Upper lobe of left lung (tissue), 6 donors: ENCODE data around the gene LAMTOR1. TPM values are rescaled to one million over a fixed set of nuclear protein-coding genes. Genes with fewer than 3 reads are reported as not detected.

Source experiments
- ATAC-seq, 2 donors: fragments of 200-7000 bp; cut with Tn5 transposase; one replicate each; pipeline ENCODE4 v1.9.1; 2022; ENCODE audit warnings: mild to moderate bottlenecking in 2 of 2, moderate library complexity in 2 of 2; ENCODE audit not compliant: low FRiP score in 2 of 2
- DNase-seq, 2 donors: peaks; one replicate each; pipeline ENCODE4 v3.0.0-alpha.2; 2019 to 2020
- H3K27ac ChIP-seq, 4 donors: fragments of 200-600 bp; sonication (generic); one replicate each; pipeline ENCODE4 v1.5.1; 2016 to 2019
- H3K27me3 ChIP-seq, 4 donors: fragments of 200-600 bp; sonication (generic); one replicate each; pipeline ENCODE4 v1.5.1; 2017 to 2019
- H3K36me3 ChIP-seq, 4 donors: fragments of 200-600 bp; sonication (generic); one replicate each; pipeline ENCODE4 v1.5.1; 2016 to 2019
- H3K4me1 ChIP-seq, 4 donors: fragments of 200-600 bp; sonication (generic); one replicate each; pipeline ENCODE4 v1.5.1; 2018 to 2019
- H3K4me3 ChIP-seq, 4 donors: fragments of 200-600 bp; sonication (generic); one replicate each; pipeline ENCODE4 v1.5.1; 2017 to 2019; ENCODE audit warnings: mild to moderate bottlenecking in 2 of 4, moderate library complexity in 1 of 4
- H3K9me3 ChIP-seq, 4 donors: fragments of 200-600 bp; sonication (generic); one replicate each; pipeline ENCODE4 v1.5.1; 2018 to 2019
- EP300 ChIP-seq, 4 donors: sonication (generic); formaldehyde crosslinking; IDR thresholded peaks; one replicate each; pipeline ENCODE4 v1.5.1; 2017; ENCODE audit warnings: antibody characterized with exemption in 4 of 4, control low read depth in 2 of 4
- POLR2A ChIP-seq, 4 donors: fragments of 450-650 bp; IDR thresholded peaks; one replicate each; pipeline ENCODE4 v1.5.1; 2016 to 2017; ENCODE audit warnings: antibody characterized with exemption in 4 of 4, mild to moderate bottlenecking in 2 of 4
- POLR2AphosphoS5 ChIP-seq, 2 donors: sonication (generic); formaldehyde crosslinking; IDR thresholded peaks; one replicate each; pipeline ENCODE4 v1.5.1; 2017; ENCODE audit warnings: antibody characterized with exemption in 2 of 2
- WGBS, 2 donors: methylation state at CpG; one replicate each; pipeline ENCODE4 v1.1.5; 2017 to 2018; 5-methylcytosine and 5-hydroxymethylcytosine counted together
- total RNA-seq, 6 donors: library from RNA; depleted of rRNA in 4 of 6; stranded (reverse); fragments of >200 nt in 4 of 6; gene quantifications; one replicate each; pipeline versions ENCODE4 v1.1.0 to v1.2.1, GENCODE V29; 2016 to 2021
- TF ChIP-seq, protein P1 (sequence below), 6 experiments: fragments of 450-650 bp in 4 of 6; fragments of 200-600 bp in 2 of 6; sonication (generic) in 2 of 6; IDR thresholded peaks; one replicate each; pipeline ENCODE4 v1.5.1; 2016 to 2019; ENCODE audit warnings: antibody characterized with exemption in 6 of 6
- donor health status: DM: no; HTN: no; CAD: no; lungs with moderate emphysema.
- donor health status: DM: no; HTN: yes; CAD: no; lungs with severe emphysema.

LAMTOR1 gene
- total RNA-seq, 6 donors from 2014 or later, result 86.0 to 162 (median 114) TPM

DNA sequence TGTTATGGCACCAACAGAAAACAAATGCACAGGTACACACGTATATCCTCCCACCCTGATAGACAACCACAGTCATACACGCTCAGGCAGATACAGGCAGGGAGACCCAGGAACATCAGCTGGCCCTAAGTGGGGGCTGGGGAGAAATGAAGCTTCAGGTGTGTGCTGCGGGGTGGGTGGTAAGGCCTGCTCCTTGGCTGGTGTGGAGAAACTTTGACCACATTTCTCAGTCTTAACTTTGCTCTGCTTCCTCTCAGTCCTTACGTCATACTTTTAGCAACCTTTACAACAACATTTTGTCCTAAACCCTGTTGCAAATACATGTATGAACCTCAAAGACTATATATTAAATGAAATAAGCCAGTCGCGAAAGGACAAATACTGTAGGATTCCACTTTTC is 16.1 kb upstream of the LAMTOR1 start:
- no peak overlapping the region for H3K4me3 ChIP-seq
- H3K9me3 ChIP-seq, result no peaks in the 10 kb centered on the region
- H3K36me3 ChIP-seq, result no peaks in the 10 kb centered on the region
- ATAC-seq (no peak), DNase-seq (no peak)
- 71 to 76% methylated on average over 6 of the region's 6 CpGs for WGBS, 2 donors
- H3K27ac ChIP-seq, result peak overlapping the region; percentile 11 to 69 (median 40)
- TF ChIP-seq, protein P1, sequence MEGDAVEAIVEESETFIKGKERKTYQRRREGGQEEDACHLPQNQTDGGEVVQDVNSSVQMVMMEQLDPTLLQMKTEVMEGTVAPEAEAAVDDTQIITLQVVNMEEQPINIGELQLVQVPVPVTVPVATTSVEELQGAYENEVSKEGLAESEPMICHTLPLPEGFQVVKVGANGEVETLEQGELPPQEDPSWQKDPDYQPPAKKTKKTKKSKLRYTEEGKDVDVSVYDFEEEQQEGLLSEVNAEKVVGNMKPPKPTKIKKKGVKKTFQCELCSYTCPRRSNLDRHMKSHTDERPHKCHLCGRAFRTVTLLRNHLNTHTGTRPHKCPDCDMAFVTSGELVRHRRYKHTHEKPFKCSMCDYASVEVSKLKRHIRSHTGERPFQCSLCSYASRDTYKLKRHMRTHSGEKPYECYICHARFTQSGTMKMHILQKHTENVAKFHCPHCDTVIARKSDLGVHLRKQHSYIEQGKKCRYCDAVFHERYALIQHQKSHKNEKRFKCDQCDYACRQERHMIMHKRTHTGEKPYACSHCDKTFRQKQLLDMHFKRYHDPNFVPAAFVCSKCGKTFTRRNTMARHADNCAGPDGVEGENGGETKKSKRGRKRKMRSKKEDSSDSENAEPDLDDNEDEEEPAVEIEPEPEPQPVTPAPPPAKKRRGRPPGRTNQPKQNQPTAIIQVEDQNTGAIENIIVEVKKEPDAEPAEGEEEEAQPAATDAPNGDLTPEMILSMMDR (IDR thresholded peaks at IDR 0.05), result no peak
- TF ChIP-seq EP300 (IDR thresholded peaks at IDR 0.05) (no peak), POLR2AphosphoS5 (IDR thresholded peaks at IDR 0.05) (no peak), POLR2A (IDR thresholded peaks at IDR 0.05) (no peak)
- no peaks in the 10 kb centered on the region for H3K4me1 ChIP-seq
- no peaks in the 10 kb centered on the region for H3K27me3 ChIP-seq

DNA sequence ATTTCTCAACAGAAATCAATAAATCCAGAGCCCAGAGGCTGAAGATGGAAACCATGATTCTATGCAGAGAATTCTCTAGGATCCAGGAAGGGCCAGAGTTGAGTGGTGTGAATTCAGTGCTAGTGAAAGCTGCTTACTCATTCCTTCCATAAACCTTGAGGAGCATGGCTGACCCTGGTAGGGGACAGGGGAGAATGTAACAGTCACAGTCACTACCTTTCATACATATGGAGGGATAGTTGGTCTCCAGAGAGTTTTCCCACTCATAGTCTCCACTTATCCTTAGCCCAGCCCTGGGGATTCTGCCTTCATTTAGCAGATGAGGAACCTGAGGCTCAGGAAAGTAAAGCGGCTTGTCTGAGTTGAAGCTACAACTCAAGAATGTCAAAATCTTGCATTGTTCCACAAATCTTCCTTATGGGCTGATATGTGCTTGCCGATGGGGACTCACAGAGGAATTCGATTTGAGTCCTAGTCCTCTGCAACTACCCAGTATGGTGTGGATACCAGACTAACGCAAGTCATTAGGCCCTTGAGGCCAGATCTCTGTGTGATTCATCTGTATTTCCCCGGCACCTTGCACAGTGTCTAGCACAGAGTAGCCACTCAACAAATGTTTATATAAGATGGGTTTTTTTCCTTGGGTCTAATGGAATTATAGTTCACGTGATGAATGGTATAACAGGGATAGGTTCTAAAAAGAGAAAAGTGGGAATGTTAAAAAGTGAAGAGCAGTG is 13.1 kb upstream of the LAMTOR1 start:
- DNase-seq (no peak), ATAC-seq (no peak)
- Histone ChIP-seq H3K4me1 (peaks cover 7 to 11% (median 11%) of the 10 kb centered on the region in 4 donors), H3K4me3 (no peak overlapping the region), H3K27ac (no peak overlapping the region), H3K9me3 (no peaks in the 10 kb centered on the region), H3K36me3 (no peaks in the 10 kb centered on the region), H3K27me3 (no peaks in the 10 kb centered on the region)
- TF ChIP-seq POLR2A (IDR thresholded peaks at IDR 0.05) (no peak), EP300 (IDR thresholded peaks at IDR 0.05) (no peak), POLR2AphosphoS5 (IDR thresholded peaks at IDR 0.05) (no peak)
- TF ChIP-seq, protein P1 (IDR thresholded peaks at IDR 0.05), result no peak
- WGBS, 2 donors, result 91 to 94% methylated on average over 6 of the region's 6 CpGs

DNA sequence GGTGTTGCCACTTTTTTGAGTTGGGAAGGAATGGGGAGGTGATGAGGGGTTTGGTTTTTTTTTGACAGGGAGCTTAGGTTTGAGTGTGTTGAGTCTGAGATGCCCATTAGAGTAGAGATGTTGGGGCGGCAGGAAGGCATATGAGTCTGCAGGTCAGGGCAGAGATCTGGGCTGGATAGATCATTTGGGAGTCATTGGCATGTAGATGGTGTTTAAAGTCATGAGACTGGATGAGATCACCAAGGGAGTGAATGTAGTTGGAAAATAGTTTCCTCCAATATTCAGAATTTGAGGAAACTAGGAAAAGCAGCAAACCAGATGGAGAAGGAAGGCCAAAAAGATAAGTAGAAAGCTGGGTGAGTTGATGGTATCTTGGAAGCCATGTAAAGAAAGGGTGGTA is 11.5 kb upstream of the LAMTOR1 start:
- Histone ChIP-seq H3K36me3 (peaks cover 0 to 7% (median 2%) of the 10 kb centered on the region in 4 donors), H3K27ac (no peak overlapping the region), H3K27me3 (no peaks in the 10 kb centered on the region), H3K9me3 (no peaks in the 10 kb centered on the region), H3K4me1 (peaks cover 10 to 13% (median 12%) of the 10 kb centered on the region in 4 donors), H3K4me3 (no peak overlapping the region)
- TF ChIP-seq, protein P1 (IDR thresholded peaks at IDR 0.05), result no peak
- TF ChIP-seq POLR2A (IDR thresholded peaks at IDR 0.05) (no peak), POLR2AphosphoS5 (IDR thresholded peaks at IDR 0.05) (no peak), EP300 (IDR thresholded peaks at IDR 0.05) (no peak)
- ATAC-seq (no peak), DNase-seq (no peak)
- 100% methylated on average over 1 of the region's 1 CpG for WGBS, 2 donors

DNA sequence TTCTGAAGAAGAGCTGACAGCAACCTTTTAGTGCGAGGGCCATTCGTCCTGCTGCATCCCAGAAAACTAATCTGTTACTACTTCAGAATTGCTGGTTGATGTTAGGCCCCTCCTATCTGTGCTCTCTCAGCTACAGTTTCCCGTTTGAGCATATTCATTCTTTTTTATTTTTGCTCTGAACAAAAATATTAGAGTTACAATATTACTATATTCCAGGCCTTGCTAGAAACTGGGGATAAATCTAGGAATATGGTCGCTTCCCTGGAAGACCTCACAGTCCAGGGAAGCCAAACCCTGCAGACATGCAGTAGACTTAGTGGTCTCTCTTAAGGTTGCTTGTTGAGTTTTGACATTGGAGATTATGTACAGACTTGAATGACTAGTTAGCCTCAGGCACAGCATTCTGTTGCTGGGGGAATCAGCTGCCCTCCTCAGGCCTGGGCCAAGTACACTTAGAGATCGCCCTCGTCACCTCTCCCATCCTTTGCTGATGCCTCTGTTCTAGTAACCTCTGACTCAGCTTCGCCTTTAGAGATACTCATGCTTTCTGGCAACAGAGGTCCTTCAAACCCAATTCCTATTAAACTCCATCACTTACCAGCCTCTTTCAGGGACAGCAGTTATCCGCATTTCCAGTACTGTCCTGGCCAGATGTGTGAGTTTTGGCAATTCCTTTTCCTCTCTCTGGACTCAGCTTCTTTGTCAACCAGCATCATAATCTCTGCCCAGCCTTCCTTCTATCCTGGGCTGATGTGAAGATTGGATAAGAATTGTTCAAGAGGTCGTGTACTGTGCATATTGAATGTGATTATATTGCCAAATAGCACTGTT is 10.1 kb upstream of the LAMTOR1 start:
- TF ChIP-seq POLR2AphosphoS5 (IDR thresholded peaks at IDR 0.05), result no peak
- no peak for TF ChIP-seq EP300 (IDR thresholded peaks at IDR 0.05)
- TF ChIP-seq, protein P1 (IDR thresholded peaks at IDR 0.05), result no peak
- TF ChIP-seq POLR2A (IDR thresholded peaks at IDR 0.05), result no peak
- H3K36me3 ChIP-seq, result peaks cover 0 to 13% (median 5%) of the 10 kb centered on the region in 4 donors
- WGBS, 2 donors, result 64% methylated on average over 9 of the region's 9 CpGs
- no peaks in the 10 kb centered on the region for H3K9me3 ChIP-seq
- peaks cover 10 to 13% (median 12%) of the 10 kb centered on the region in 4 donors for H3K4me1 ChIP-seq
- no peak for DNase-seq
- H3K27ac ChIP-seq, result peak overlapping the region; percentile 96 to 98 (median 98)
- H3K27me3 ChIP-seq, result no peaks in the 10 kb centered on the region
- ATAC-seq, result no peak
- peak overlapping the region in 3 of 4 donors; percentile 60 to 70 (median 64) for H3K4me3 ChIP-seq
